Activated naive CD4-positive, alpha-beta T cell treated with anti-CD3 and anti-CD28 coated beads, Interleukin-2, amount 10 ng/mL, durations not matched to agents 7 days and 5 days (primary cell): Measurements from ENCODE around the gene GALNT3.
A peak's percentile ranks its signal among the peaks of the same experiment; 100 is the strongest.

Source experiments
- CTCF ChIA-PET: fragments of 350-600 bp; sonication (Branson Sonifier 250); formaldehyde crosslinking; loops from one replicate; lab custom pipeline; 2021; ENCODE audit warnings: antibody characterized with exemption; lab: Charles Lee
- DNase-seq: peaks from one replicate; pipeline ENCODE4 v3.0.0-alpha.2; 2020
- H3K27ac Mint-ChIP-seq: one replicate; pipeline ENCODE4 v1.8.0; 2021; ENCODE audit warnings: mild to moderate bottlenecking, moderate library complexity, mixed read lengths
- H3K27me3 Mint-ChIP-seq: one replicate; pipeline ENCODE4 v1.8.0; 2021; ENCODE audit warnings: mild to moderate bottlenecking, mixed read lengths
- H3K36me3 Mint-ChIP-seq: one replicate; pipeline ENCODE4 v1.8.0; 2021; ENCODE audit warnings: mixed read lengths
- H3K4me1 Mint-ChIP-seq: one replicate; pipeline ENCODE4 v1.8.0; 2021; ENCODE audit warnings: mixed read lengths
- H3K4me3 Mint-ChIP-seq: one replicate; pipeline ENCODE4 v1.8.0; 2021; ENCODE audit warnings: mild to moderate bottlenecking, moderate library complexity, mixed read lengths
- H3K9me3 Mint-ChIP-seq: one replicate; pipeline ENCODE4 v1.8.0; 2021; ENCODE audit warnings: mixed read lengths

GALNT3 gene

GRCh38 chr2:165811592-165812370 is 17.7 kb upstream of the GALNT3 start:
- no peaks in the 10 kb centered on the region for H3K4me1 Mint-ChIP-seq
- CTCF ChIA-PET = interaction anchor here (1.2 kb wide), 1 partner anchor 63 kb away, joined by 3 read pairs; no protein-coding TSS in a partner anchor
- H3K27me3 Mint-ChIP-seq = no peaks in the 10 kb centered on the region
- H3K36me3 Mint-ChIP-seq = no peaks in the 10 kb centered on the region
- no peaks in the 10 kb centered on the region for H3K9me3 Mint-ChIP-seq
- no peak overlapping the region for H3K27ac Mint-ChIP-seq
- H3K4me3 Mint-ChIP-seq = no peak overlapping the region
- no peak for DNase-seq

GRCh38 chr2:165810418-165810817 is 16.4 kb upstream of the GALNT3 start:
- Mint-ChIP-seq H3K4me3 (no peak overlapping the region), H3K9me3 (no peaks in the 10 kb centered on the region), H3K27me3 (no peaks in the 10 kb centered on the region), H3K36me3 (no peaks in the 10 kb centered on the region), H3K27ac (no peak overlapping the region), H3K4me1 (no peaks in the 10 kb centered on the region)
- no peak for DNase-seq
- CTCF ChIA-PET = no interaction called here

GRCh38 chr2:165804719-165805118 is 10.7 kb upstream of the GALNT3 start:
- no peaks in the 10 kb centered on the region for H3K4me1 Mint-ChIP-seq
- H3K27me3 Mint-ChIP-seq = peaks cover 4% of the 10 kb centered on the region
- no peak overlapping the region for H3K4me3 Mint-ChIP-seq
- CTCF ChIA-PET = no interaction called here
- H3K36me3 Mint-ChIP-seq = no peaks in the 10 kb centered on the region
- no peak overlapping the region for H3K27ac Mint-ChIP-seq
- DNase-seq = no peak
- H3K9me3 Mint-ChIP-seq = no peaks in the 10 kb centered on the region

- Mint-ChIP-seq H3K4me1 (no peaks in the 10 kb centered on the region), H3K27ac (peak overlapping the region; percentile 5), H3K36me3 (no peaks in the 10 kb centered on the region), H3K27me3 (peaks cover 4% of the 10 kb centered on the region), H3K9me3 (no peaks in the 10 kb centered on the region), H3K4me3 (no peak overlapping the region)
- DNase-seq = no peak
- CTCF ChIA-PET = interaction anchor here (1.0 kb wide), 1 partner anchor 24 kb away, joined by 4 read pairs; no protein-coding TSS in a partner anchor
Measured at GRCh38 chr2:165803123-165803760, 9.2 kb upstream of the GALNT3 start.

- Mint-ChIP-seq H3K27me3 (peaks cover 4% of the 10 kb centered on the region), H3K4me3 (no peak overlapping the region), H3K36me3 (no peaks in the 10 kb centered on the region), H3K9me3 (no peaks in the 10 kb centered on the region), H3K27ac (no peak overlapping the region), H3K4me1 (peaks cover 8% of the 10 kb centered on the region)
- CTCF ChIA-PET = no interaction called here
- no peak for DNase-seq
Measured at GRCh38 chr2:165801176-165801575, 7.1 kb upstream of the GALNT3 start.

- Mint-ChIP-seq H3K9me3 (no peaks in the 10 kb centered on the region), H3K4me1 (peaks cover 37% of the 10 kb centered on the region), H3K27ac (no peak overlapping the region), H3K4me3 (no peak overlapping the region), H3K36me3 (peaks cover 6% of the 10 kb centered on the region), H3K27me3 (peaks cover 25% of the 10 kb centered on the region)
- CTCF ChIA-PET = interaction anchor here (1.5 kb wide), 1 partner anchor 78 kb away, joined by 3 read pairs; no protein-coding TSS in a partner anchor
- DNase-seq = no peak
Measured at GRCh38 chr2:165796819-165797530, 2.9 kb upstream of the GALNT3 start.

GRCh38 chr2:165796129-165796528 is 2.1 kb upstream of the GALNT3 start:
- no peak for DNase-seq
- Mint-ChIP-seq H3K9me3 (no peaks in the 10 kb centered on the region), H3K27ac (no peak overlapping the region), H3K36me3 (peaks cover 10% of the 10 kb centered on the region), H3K4me1 (peaks cover 43% of the 10 kb centered on the region), H3K4me3 (no peak overlapping the region), H3K27me3 (peaks cover 28% of the 10 kb centered on the region)
- CTCF ChIA-PET = no interaction called here

- Mint-ChIP-seq H3K27ac (peak overlapping the region; percentile 97), H3K27me3 (peaks cover 26% of the 10 kb centered on the region), H3K4me1 (peaks cover 43% of the 10 kb centered on the region)
Measured at GRCh38 chr2:165795011-165795410, 964 bp upstream of the GALNT3 start.

GRCh38 chr2:165794536-165794928 is 485 bp upstream of the GALNT3 start:
- DNase-seq = peak; percentile 78
- Mint-ChIP-seq H3K4me1 (peaks cover 43% of the 10 kb centered on the region), H3K27ac (peak overlapping the region; percentile 97), H3K27me3 (peaks cover 26% of the 10 kb centered on the region), H3K36me3 (peaks cover 10% of the 10 kb centered on the region), H3K4me3 (peak overlapping the region; percentile 91), H3K9me3 (no peaks in the 10 kb centered on the region)
- CTCF ChIA-PET = interaction anchor here (0.6 to 3.1 kb wide), 5 partner anchors 15 to 160 kb away, joined by 3 to 12 read pairs (median 3); no protein-coding TSS in a partner anchor

More at GRCh38 chr2:165795011-165795410, 964 bp upstream of the GALNT3 start:
- CTCF ChIA-PET = interaction anchor here (0.6 to 3.1 kb wide), 4 partner anchors 16 to 160 kb away, joined by 3 to 12 read pairs (median 3); no protein-coding TSS in a partner anchor
- peak overlapping the region; percentile 91 for H3K4me3 Mint-ChIP-seq
- peaks cover 10% of the 10 kb centered on the region for H3K36me3 Mint-ChIP-seq
- H3K9me3 Mint-ChIP-seq = no peaks in the 10 kb centered on the region
- DNase-seq = no peak

GRCh38 chr2:165793161-165793778 is 777 bp downstream of the GALNT3 start:
- Mint-ChIP-seq H3K27me3 (peaks cover 26% of the 10 kb centered on the region), H3K4me1 (peaks cover 43% of the 10 kb centered on the region), H3K9me3 (no peaks in the 10 kb centered on the region), H3K27ac (peak overlapping the region; percentile 75), H3K4me3 (peak overlapping the region; percentile 91), H3K36me3 (peaks cover 10% of the 10 kb centered on the region)
- CTCF ChIA-PET = interaction anchor here (3.1 kb wide), 1 partner anchor 81 kb away, joined by 12 read pairs; no protein-coding TSS in a partner anchor
- DNase-seq = peak; percentile 28

GRCh38 chr2:165792104-165792454 is 2.0 kb downstream of the GALNT3 start:
- peaks cover 40% of the 10 kb centered on the region for H3K4me1 Mint-ChIP-seq
- peaks cover 10% of the 10 kb centered on the region for H3K36me3 Mint-ChIP-seq
- no peak for DNase-seq
- no peak overlapping the region for H3K4me3 Mint-ChIP-seq
- H3K27me3 Mint-ChIP-seq = peaks cover 26% of the 10 kb centered on the region
- no peaks in the 10 kb centered on the region for H3K9me3 Mint-ChIP-seq
- H3K27ac Mint-ChIP-seq = no peak overlapping the region
- CTCF ChIA-PET = no interaction called here

GRCh38 chr2:165791421-165792103 is 2.5 kb downstream of the GALNT3 start:
- no peak overlapping the region for H3K27ac Mint-ChIP-seq
- peaks cover 35% of the 10 kb centered on the region for H3K4me1 Mint-ChIP-seq
- peaks cover 26% of the 10 kb centered on the region for H3K27me3 Mint-ChIP-seq
- DNase-seq = no peak
- no peak overlapping the region for H3K4me3 Mint-ChIP-seq
- H3K9me3 Mint-ChIP-seq = no peaks in the 10 kb centered on the region
- H3K36me3 Mint-ChIP-seq = peaks cover 10% of the 10 kb centered on the region
- CTCF ChIA-PET = no interaction called here

- H3K27me3 Mint-ChIP-seq = peaks cover 26% of the 10 kb centered on the region
- H3K4me3 Mint-ChIP-seq = no peak overlapping the region
- no peak for DNase-seq
- H3K4me1 Mint-ChIP-seq = peaks cover 28% of the 10 kb centered on the region
- no peaks in the 10 kb centered on the region for H3K9me3 Mint-ChIP-seq
- H3K36me3 Mint-ChIP-seq = peaks cover 10% of the 10 kb centered on the region
- no peak overlapping the region for H3K27ac Mint-ChIP-seq
- CTCF ChIA-PET = no interaction called here
Measured at GRCh38 chr2:165790466-165790865, 3.6 kb downstream of the GALNT3 start.
